Daoy (cell line): ENCODE results near the gene ATF6B. TPM values are rescaled to one million over a fixed set of nuclear protein-coding genes. Genes with fewer than 3 reads are reported as not detected.
"Not testable (repeated sequence)": the region's sequence is repeated elsewhere in the genome, so short reads cannot be mapped to it uniquely, and the experiment has no call there.

Source experiments
- DNase-seq: peaks from one replicate; pipeline ENCODE4 v3.0.0-alpha.2; 2015; ENCODE audit warnings: low read depth
- total RNA-seq: library from RNA; depleted of rRNA; stranded (reverse); fragments of >200 nt; shearing (Covaris generic); gene quantifications from 2 replicates; pipeline ENCODE4 v1.2.3, GENCODE V29; 2014

The ATF6B gene
- total RNA-seq, 1 experiment from 2014 or later: 17.7 TPM

- DNase-seq: peak; percentile 75
These were observed 26.6 kb upstream of the ATF6B start for GRCh38 chr6:32154514-32155161.

- DNase-seq: peak; percentile 93
These were observed 25.8 kb upstream of the ATF6B start, which contains the start of gene PPT2 for GRCh38 chr6:32153564-32154513. TSS of gene PPT2 (plus strand) at chr6:32154141. CDS start at chr6:32154595, 454 bp downstream.

GRCh38 chr6:32152769-32153563 is 24.9 kb upstream of the ATF6B start:
- DNase-seq: peak; percentile 76

- no peak for DNase-seq
These were observed 24.1 kb upstream of the ATF6B start, which contains the start of gene PRRT1 for GRCh38 chr6:32151863-32152768. TSS of gene PRRT1 (minus strand) at chr6:32151939. CDS start at chr6:32151827, 112 bp downstream.

- DNase-seq: no peak
These were observed 23.3 kb upstream of the ATF6B start for GRCh38 chr6:32151181-32151862.

GRCh38 chr6:32149932-32150870 is 22.2 kb upstream of the ATF6B start:
- no peak for DNase-seq

GRCh38 chr6:32149092-32149755 is 21.2 kb upstream of the ATF6B start:
- no peak for DNase-seq

- DNase-seq: no peak
These were observed 20.4 kb upstream of the ATF6B start for GRCh38 chr6:32148289-32149091.

- DNase-seq: no peak
These were observed 19.5 kb upstream of the ATF6B start for GRCh38 chr6:32147401-32148132.

- no peak for DNase-seq
These were observed 18.6 kb upstream of the ATF6B start for GRCh38 chr6:32146687-32147086.

- DNase-seq: no peak
These were observed 18.2 kb upstream of the ATF6B start for GRCh38 chr6:32146287-32146686.

GRCh38 chr6:32144238-32144637 is 16.2 kb upstream of the ATF6B start:
- DNase-seq: not testable (repeated sequence)

GRCh38 chr6:32140420-32141046 is 12.5 kb upstream of the ATF6B start:
- DNase-seq: no peak

- DNase-seq: no peak
These were observed 11.5 kb upstream of the ATF6B start for GRCh38 chr6:32139590-32139989.

GRCh38 chr6:32137454-32137853 is 9.4 kb upstream of the ATF6B start:
- DNase-seq: no peak

- no peak for DNase-seq
These were observed 5.7 kb upstream of the ATF6B start for GRCh38 chr6:32133786-32134185.
